Tibial nerve (tissue), 4 donors: ENCODE data around the gene DIP2B. TPM values are rescaled to one million over a fixed set of nuclear protein-coding genes. Genes with fewer than 3 reads are reported as not detected.

Experiments
- DNase-seq, 2 donors: peaks; one replicate each; pipeline ENCODE4 v3.0.0-alpha.2; 2019; ENCODE audit warnings: low spot score in 2 of 2
- H3K27ac ChIP-seq, 4 donors: fragments of 200-600 bp; sonication (generic) in 3 of 4; one replicate each; pipeline ENCODE4 v1.5.1; 2017 to 2019; ENCODE audit warnings: mild to moderate bottlenecking in 1 of 4
- H3K27me3 ChIP-seq, 2 donors: fragments of 200-600 bp; sonication (generic) in 1 of 2; one replicate each; pipeline versions ENCODE4 v1.5.1 to v1.6.0; 2017 to 2019
- H3K36me3 ChIP-seq, 3 donors: fragments of 200-600 bp; sonication (generic); one replicate each; pipeline ENCODE4 v1.5.1; 2018 to 2019
- H3K4me1 ChIP-seq, 4 donors: fragments of 200-600 bp; sonication (generic) in 3 of 4; one replicate each; pipeline ENCODE4 v1.5.1; 2017 to 2019
- H3K4me3 ChIP-seq, 4 donors: fragments of 200-600 bp; sonication (generic) in 3 of 4; one replicate each; pipeline ENCODE4 v1.5.1; 2017 to 2019; ENCODE audit warnings: mild to moderate bottlenecking in 1 of 4, moderate library complexity in 1 of 4
- H3K9me3 ChIP-seq, 4 donors: fragments of 200-600 bp; sonication (generic) in 3 of 4; one replicate each; pipeline ENCODE4 v1.5.1; 2017 to 2019
- EP300 ChIP-seq, 2 donors: sonication (generic); formaldehyde crosslinking; IDR thresholded peaks; one replicate each; pipeline ENCODE4 v1.6.1; 2017; ENCODE audit warnings: antibody characterized with exemption in 2 of 2, mild to moderate bottlenecking in 1 of 2
- POLR2A ChIP-seq, 2 donors: fragments of 450-650 bp; IDR thresholded peaks; one replicate each; pipeline ENCODE4 v1.6.1; 2017; ENCODE audit warnings: antibody characterized with exemption in 2 of 2, mild to moderate bottlenecking in 2 of 2, moderate library complexity in 2 of 2
- WGBS, 2 donors: methylation state at CpG; one replicate each; pipeline ENCODE4 v1.1.5; 2018; 5-methylcytosine and 5-hydroxymethylcytosine counted together
- total RNA-seq, 4 donors: library from RNA; depleted of rRNA; stranded (reverse); fragments of >200 nt; gene quantifications; one replicate each; pipeline ENCODE4 v1.1.0, GENCODE V29; 2016
- TF ChIP-seq, protein P1 (sequence below), 5 experiments: fragments of 200-600 bp in 3 of 5; fragments of 450-650 bp in 2 of 5; sonication (generic) in 3 of 5; IDR thresholded peaks; one replicate each; pipeline ENCODE4 v1.5.1; 2016 to 2019; ENCODE audit warnings: antibody characterized with exemption in 5 of 5, mild to moderate bottlenecking in 3 of 5, moderate library complexity in 2 of 5

DIP2B gene
- total RNA-seq, 4 donors from 2014 or later, result 38.6 to 59.0 (median 44.8) TPM

DNA sequence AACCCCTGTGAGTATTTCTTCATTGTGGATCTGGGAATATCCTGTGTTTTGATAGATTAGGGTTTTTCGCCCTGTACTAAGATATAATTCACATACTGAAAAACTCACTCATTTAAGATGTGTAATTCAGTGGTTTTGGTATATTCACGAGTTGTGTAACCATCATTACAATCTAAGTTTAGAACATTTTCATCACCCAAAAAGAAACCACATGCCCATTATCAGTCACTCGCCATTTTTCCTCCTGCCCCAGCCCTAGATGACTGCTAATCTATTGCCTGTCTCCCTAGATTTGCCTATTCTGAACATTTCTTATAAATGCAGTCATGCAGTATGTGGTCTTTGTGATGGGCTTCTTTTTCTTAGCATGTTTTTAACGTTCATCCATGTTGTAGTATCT lies 191.2 kb downstream of the DIP2B start:
- Histone ChIP-seq H3K27ac (no peak overlapping the region), H3K4me3 (no peak overlapping the region), H3K4me1 (peaks cover 0 to 19% (median 7%) of the 10 kb centered on the region in 4 donors), H3K27me3 (no peaks in the 10 kb centered on the region), H3K36me3 (peaks cover 0 to 78% (median 7%) of the 10 kb centered on the region in 3 donors), H3K9me3 (no peaks in the 10 kb centered on the region)
- TF ChIP-seq, protein P1, sequence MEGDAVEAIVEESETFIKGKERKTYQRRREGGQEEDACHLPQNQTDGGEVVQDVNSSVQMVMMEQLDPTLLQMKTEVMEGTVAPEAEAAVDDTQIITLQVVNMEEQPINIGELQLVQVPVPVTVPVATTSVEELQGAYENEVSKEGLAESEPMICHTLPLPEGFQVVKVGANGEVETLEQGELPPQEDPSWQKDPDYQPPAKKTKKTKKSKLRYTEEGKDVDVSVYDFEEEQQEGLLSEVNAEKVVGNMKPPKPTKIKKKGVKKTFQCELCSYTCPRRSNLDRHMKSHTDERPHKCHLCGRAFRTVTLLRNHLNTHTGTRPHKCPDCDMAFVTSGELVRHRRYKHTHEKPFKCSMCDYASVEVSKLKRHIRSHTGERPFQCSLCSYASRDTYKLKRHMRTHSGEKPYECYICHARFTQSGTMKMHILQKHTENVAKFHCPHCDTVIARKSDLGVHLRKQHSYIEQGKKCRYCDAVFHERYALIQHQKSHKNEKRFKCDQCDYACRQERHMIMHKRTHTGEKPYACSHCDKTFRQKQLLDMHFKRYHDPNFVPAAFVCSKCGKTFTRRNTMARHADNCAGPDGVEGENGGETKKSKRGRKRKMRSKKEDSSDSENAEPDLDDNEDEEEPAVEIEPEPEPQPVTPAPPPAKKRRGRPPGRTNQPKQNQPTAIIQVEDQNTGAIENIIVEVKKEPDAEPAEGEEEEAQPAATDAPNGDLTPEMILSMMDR (IDR thresholded peaks at IDR 0.05), result no peak
- TF ChIP-seq EP300 (IDR thresholded peaks at IDR 0.05) (no peak), POLR2A (IDR thresholded peaks at IDR 0.05) (no peak)
- WGBS, 2 donors, result 78 to 79% methylated on average over 4 of the region's 4 CpGs
- no peak for DNase-seq

DNA sequence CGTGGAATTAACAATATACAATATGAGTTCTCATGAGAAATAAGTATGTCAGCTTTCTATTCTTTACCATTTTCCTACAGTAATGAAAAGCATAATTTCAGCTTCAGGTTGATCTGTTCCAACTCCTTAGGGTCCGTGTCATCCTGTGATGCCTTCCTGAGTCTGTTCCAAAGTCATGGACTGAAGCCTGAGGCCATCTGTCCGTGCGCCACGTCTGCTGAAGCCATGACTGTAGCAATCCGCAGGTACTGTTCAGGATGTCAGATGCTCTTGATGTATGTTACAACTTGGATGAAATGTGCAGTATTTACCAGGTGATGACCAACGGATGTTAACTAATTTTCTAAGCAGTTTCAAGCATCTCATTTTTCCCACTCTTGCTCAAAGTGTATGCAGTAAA lies 192.1 kb downstream of the DIP2B start:
- no peaks in the 10 kb centered on the region for H3K9me3 ChIP-seq
- peaks cover 0 to 9% (median 3%) of the 10 kb centered on the region in 4 donors for H3K4me1 ChIP-seq
- 91 to 98% methylated on average over 7 of the region's 7 CpGs for WGBS, 2 donors
- DNase-seq, result no peak
- H3K36me3 ChIP-seq, result peaks cover 0 to 83% (median 7%) of the 10 kb centered on the region in 3 donors
- H3K4me3 ChIP-seq, result no peak overlapping the region
- no peak overlapping the region for H3K27ac ChIP-seq
- no peaks in the 10 kb centered on the region for H3K27me3 ChIP-seq
- TF ChIP-seq POLR2A (IDR thresholded peaks at IDR 0.05) (no peak), EP300 (IDR thresholded peaks at IDR 0.05) (no peak)

DNA sequence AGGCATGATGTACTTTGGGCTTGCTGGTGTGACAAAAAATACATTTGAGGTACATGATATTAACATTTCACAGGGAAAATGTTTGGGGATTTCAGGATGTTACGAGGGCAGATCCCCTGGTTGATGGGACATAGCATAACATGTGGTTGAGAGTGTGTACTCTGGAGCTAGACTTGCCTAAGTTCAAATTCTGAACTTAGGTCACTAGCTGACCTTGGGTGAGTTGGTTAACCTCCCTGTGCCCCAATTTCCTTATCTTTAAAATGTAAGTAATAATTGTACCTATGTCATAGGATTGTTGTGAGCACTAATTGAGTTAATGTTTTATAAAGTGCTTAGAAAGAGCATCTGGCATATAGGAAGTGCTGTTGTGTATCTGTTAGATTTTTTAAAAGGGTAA lies 194.4 kb downstream of the DIP2B start:
- Histone ChIP-seq H3K9me3 (no peaks in the 10 kb centered on the region), H3K27ac (peak overlapping the region in 1 of 4 donors; percentile 14), H3K4me3 (no peak overlapping the region), H3K36me3 (peaks cover 0 to 90% (median 7%) of the 10 kb centered on the region in 3 donors), H3K27me3 (no peaks in the 10 kb centered on the region), H3K4me1 (no peaks in the 10 kb centered on the region)
- no peak for DNase-seq
- WGBS, 2 donors, result 96 to 100% methylated on average over 1 of the region's 1 CpG
- TF ChIP-seq, protein P1 (IDR thresholded peaks at IDR 0.05), result no peak
- TF ChIP-seq EP300 (IDR thresholded peaks at IDR 0.05), result no peak
- TF ChIP-seq POLR2A (IDR thresholded peaks at IDR 0.05), result no peak

DNA sequence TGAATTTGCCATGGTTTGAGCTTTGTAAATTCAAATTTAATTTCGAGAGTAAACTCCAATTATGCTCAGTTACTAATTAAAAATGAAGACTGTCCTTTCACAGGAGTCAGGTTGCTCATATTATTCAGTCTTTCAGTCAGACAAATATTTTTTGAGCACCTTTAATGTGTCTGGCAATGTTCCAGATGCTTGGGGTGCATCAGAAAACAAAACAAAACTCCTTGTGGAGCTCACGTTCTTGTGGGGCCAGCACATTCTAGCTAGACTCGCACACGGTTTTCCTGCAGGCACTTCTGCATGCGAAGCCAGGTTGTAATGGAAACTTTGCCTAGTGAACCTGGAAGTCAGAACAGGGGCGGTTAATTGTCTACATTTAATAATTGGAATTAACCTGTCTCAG lies 195.2 kb downstream of the DIP2B start:
- Histone ChIP-seq H3K4me3 (no peak overlapping the region), H3K27me3 (no peaks in the 10 kb centered on the region), H3K4me1 (no peaks in the 10 kb centered on the region), H3K9me3 (no peaks in the 10 kb centered on the region), H3K27ac (no peak overlapping the region), H3K36me3 (peaks cover 2 to 96% (median 7%) of the 10 kb centered on the region in 3 donors)
- WGBS, 2 donors, result 70 to 79% methylated on average over 6 of the region's 6 CpGs
- DNase-seq, result no peak
- no peak for TF ChIP-seq POLR2A (IDR thresholded peaks at IDR 0.05)
- TF ChIP-seq, protein P1 (IDR thresholded peaks at IDR 0.05), result no peak
- TF ChIP-seq EP300 (IDR thresholded peaks at IDR 0.05), result no peak

DNA sequence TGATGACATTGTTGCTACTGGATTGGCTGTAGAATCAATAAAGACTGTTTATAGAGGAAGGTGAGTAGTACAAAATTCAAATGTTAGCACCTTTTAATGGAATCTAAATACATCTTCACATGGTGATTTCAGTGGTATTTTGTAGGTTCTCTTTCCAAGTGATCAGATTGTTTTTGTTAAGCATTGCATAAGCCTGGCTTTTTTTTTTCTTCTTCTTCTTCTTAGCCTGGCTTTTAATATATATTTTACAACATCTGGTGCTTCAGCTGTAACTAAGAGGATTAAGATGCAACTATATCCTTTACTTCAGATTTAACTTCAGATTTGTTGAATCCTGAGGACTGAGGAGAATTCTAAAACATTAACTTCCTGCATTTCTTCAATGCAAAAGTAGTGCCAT lies 201.8 kb downstream of the DIP2B start:
- H3K27ac ChIP-seq, result no peak overlapping the region
- H3K4me3 ChIP-seq, result no peak overlapping the region
- TF ChIP-seq EP300 (IDR thresholded peaks at IDR 0.05), result no peak
- TF ChIP-seq, protein P1 (IDR thresholded peaks at IDR 0.05), result no peak
- TF ChIP-seq POLR2A (IDR thresholded peaks at IDR 0.05), result no peak
- peaks cover 2 to 97% (median 13%) of the 10 kb centered on the region in 3 donors for H3K36me3 ChIP-seq
- no peak for DNase-seq
- H3K4me1 ChIP-seq, result peaks cover 0 to 3% (median 0%) of the 10 kb centered on the region in 4 donors
- H3K27me3 ChIP-seq, result no peaks in the 10 kb centered on the region
- H3K9me3 ChIP-seq, result no peaks in the 10 kb centered on the region

DNA sequence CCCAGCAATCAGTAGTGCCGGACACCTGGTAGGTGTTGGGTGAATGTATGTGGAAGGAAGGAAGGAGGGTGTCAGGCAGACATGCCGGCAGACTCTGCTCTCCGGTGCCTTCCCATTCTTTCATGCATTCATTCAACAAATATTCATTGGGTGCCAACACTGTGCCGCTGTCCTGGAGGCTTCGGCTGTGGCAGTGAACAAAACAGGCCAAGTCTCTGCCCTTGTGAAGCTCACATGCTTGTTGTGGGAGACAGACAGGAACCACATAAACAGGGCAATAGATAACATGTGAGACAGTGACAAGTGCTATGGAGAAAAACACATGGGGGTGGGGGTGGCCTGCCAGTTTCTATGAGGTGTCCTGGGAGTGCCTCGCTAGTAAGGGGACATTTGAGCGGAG lies 202.6 kb downstream of the DIP2B start:
- WGBS, 2 donors, result 89 to 91% methylated on average over 7 of the region's 7 CpGs
- H3K9me3 ChIP-seq, result no peaks in the 10 kb centered on the region
- no peak overlapping the region for H3K27ac ChIP-seq
- peaks cover 2 to 97% (median 16%) of the 10 kb centered on the region in 3 donors for H3K36me3 ChIP-seq
- H3K4me1 ChIP-seq, result peaks cover 0 to 3% (median 0%) of the 10 kb centered on the region in 4 donors
- no peak for TF ChIP-seq EP300 (IDR thresholded peaks at IDR 0.05)
- TF ChIP-seq, protein P1 (IDR thresholded peaks at IDR 0.05), result no peak
- no peak for TF ChIP-seq POLR2A (IDR thresholded peaks at IDR 0.05)
- DNase-seq, result no peak
- H3K27me3 ChIP-seq, result no peaks in the 10 kb centered on the region
- H3K4me3 ChIP-seq, result no peak overlapping the region
